NCI-H82 treated with DMSO at 0.1 percent for 48 hours (cell line): ENCODE measurements around the gene TNNI3.
"Not testable (repeated sequence)": the region's sequence is repeated elsewhere in the genome, so short reads cannot be mapped to it uniquely, and the experiment has no call there.

Source experiments
- DNase-seq: peaks from one replicate; lab custom pipeline; 2025; ENCODE audit not compliant: unreplicated experiment; lab: John Stamatoyannopoulos, UW

The TNNI3 gene

DNA sequence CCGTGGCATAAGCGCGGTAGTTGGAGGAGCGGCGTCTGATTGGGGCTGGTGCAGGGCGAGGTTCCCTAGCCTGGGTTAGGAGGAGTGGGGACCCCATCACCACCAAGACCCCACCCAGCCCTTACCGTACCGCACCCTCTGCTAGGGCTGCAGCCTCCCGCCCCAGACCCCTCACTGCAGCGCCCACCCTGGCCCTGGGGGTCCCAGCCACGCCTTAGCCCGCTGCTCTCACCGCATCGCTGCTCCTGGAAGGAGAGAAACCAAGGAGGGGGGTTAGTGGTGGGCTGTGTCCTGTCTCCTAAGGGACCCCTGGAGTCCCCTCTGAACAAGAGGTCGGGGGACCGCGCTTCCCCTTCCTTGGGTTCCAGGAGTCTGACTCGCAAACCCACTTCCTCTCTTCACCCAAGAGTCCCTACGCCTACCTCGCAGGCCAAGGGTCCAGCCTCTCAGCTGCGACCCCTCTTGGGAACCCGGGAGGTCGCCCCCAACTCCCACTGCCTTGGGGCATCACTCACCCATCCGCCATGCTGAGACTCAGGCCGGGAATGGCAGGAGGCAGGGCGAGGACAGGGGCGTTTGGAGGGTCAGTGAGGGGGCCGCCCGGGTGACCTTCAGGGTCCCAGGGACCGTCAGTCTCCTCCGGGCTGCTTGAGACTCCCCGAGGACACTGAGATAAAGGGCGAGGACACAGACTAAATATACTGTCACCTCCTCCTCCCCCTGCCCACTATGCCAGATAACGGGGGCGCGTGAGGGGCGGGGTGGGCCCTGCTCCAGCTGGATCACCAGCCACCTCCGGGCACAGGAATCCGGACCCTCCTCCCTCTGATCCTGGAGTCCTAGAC is at the start of gene TNNI3:
TSS of gene TNNI3 (minus strand) at position 669 of the 845 bp plus-strand sequence. CDS start at position 526, 143 bp downstream.
- DNase-seq, result no peak

DNA sequence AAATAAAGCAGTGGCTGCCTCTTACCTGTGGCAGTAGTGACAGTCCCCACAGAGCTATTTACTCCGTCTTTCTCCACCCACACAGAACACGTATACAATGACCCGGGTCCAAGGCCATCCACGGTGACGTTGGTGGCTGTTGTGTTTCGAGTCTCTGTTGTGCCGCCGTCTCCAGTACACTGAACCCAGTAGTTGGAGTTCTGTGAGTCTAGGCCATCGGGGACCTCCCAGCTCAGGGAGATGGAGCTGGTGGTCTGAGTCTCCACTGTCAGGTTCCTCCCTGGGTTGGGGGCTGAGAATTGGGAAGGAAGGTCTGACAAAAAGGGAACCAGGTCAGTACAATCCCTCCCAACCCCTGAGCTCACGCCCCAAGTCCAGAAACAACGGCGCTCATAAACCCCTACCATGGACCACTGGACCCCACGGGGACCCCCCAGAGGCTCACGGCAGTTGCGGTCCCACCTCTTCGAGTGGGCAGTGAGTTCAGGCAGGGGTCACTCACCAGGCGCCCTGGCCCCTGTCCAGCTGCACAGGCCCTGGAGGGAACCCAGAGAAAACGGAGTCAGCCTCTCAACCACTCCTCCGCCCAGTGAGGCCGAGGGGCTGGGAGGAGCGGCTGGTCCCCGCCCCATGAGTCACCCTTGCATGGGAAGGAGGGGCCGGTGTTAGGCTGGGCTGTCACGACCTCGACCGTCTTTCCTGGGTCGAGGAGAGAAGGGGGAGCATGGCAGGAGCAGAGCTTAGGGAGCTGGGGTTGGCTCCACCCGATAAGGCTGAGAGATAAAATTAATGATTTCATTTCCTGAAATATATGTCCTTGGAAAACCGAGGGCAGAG is 49.4 kb upstream of the TNNI3 start:
- no peak for DNase-seq

DNA sequence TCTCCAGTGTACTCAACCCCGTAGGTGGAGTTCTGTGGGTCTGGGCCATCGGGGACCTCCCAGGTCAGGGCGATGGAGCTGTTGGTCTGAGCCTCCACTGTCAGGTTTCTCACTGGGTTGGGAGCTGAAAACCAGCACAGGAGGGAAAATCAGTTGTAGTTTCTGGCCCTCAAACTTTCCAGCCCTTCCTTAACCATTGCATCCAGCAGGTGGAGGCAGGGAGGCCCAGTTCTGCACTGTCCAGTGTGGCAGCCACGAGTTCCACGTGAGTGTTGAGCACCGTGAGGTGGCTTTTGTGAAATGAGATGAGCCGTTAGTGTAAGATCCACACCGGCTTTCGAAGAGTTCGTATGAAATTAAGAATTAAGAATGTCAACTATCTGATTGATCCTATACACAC is 44.7 kb upstream of the TNNI3 start:
- not testable (repeated sequence) for DNase-seq

DNA sequence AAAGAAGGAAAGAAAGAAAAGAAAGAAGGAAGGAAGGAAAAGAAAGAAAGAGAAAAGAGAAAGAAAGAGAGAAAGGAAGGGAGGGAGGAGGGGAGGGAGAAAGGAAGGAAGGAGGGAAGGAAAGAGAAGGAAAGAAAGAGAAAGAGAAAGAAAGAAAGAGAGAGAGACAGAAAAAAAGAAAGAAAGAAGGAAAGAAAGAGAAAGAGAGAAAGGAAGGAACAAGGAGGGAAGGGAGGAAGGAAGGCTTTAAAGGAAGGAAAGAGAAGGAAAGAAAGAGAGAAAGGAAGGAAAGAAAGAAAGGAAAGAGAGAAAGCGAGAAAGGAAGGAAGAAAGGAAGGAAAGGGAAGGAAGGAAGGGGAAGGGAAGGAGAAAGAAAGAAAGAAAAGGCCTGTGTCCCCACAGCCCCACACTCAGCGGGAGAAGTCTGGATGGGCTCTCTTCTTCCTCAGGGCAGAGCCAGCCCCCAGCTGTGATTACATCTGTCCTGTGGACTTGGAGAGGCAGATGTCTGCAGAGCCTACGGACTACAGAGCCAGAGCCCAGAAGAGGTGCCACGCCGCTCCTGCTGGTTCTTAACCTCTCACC is 42.2 kb upstream of the TNNI3 start:
- DNase-seq, result no peak

DNA sequence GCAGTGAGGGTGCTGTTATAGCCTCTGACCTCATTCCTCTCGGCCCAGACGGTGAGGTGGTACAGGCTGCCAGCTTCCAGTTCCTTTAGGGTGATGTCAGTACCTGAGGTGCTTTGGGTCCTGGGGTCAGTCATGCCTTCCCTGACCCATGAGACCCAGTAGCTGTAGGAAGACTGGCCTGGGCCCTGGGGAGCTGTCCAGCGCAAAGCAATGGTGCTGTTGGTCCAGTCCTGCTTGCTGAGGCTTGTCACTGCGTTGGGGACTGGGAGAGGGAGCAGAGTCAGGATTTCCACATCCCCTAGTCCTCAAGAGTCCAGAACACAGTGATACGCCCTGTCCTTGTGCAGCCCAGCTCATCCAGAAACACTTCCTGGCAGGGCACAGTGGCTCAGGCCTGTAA is 41.1 kb upstream of the TNNI3 start:
- DNase-seq, result no peak

DNA sequence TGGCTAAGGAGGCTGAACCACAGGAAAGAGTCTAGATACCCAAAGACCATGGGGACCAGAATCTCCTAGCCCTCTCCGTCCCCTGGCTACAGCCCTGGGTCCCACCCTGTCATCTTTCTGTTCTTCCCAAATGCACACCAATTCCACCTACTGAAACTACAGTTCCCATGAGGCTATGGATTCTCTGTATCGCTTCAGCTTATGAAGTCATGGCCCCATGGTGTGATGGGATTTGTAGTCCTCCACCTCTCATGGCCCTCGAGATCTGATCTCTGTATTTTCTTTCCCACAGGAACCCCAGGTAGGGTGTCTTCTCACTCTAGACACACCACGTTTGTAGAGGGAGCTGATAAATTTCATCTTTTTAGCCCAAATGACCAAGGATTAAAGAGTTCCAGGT is 40.0 kb upstream of the TNNI3 start:
- DNase-seq, result peak; percentile 19

DNA sequence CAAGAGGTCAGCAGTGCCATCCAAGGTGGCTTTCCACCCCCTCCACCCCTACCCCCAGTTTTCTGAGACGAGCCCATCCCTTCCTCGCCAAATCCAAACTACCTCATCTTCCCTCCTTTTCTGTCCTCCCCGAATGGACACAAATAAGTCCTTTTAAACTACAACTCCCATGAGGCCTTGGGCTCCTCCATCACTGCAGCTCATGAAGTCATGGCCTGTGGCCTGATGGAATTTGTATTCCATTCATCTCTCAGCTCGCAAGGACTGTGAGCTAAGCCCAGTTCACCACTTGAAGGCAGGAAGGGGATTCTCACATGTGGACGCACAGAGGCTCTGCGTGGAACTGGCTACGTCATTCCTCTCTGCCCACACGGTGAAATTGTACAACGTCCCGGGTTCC is 39.3 kb upstream of the TNNI3 start:
- no peak for DNase-seq

DNA sequence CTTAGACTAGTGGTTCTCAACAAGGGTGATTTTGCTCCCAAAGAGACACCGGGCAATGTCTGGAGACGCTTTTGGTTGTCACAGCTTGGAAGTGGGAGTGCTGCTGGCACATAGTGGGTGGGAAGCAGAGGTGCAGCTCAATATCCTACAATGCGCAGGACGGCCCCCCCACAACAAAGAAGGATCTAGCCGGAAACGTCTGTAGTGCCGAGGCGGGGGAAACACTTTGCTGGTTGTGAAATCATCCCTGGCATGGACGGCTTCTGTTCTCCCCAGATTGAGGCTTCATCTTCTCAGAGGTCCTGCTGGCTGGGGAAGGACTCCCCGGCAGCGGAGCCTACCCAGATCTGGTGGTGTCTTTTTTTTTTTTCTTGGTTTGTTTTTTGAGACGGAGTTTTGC is 35.9 kb upstream of the TNNI3 start:
- DNase-seq, result no peak

DNA sequence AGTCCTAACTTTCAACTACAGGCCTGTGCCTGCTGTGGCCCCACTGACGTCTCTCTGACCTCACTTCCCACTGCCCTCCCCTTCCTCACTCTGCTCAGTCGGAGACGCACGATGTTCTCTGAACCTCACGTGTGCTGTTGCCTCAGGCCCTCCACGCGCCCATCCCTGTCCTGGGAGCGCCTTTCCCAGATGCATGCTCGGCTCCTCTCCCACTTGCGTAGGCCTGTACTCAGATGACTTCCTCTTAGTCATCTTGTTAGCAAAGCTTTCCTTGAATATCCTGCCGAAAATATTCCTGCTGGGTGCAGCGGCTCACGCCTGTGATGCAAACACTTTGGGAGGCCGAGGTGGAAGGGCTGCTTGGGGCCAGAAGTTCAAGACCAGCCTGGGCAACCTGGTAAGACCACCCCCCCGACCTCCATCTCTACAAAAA is 31.9 kb upstream of the TNNI3 start:
- DNase-seq, result no peak

DNA sequence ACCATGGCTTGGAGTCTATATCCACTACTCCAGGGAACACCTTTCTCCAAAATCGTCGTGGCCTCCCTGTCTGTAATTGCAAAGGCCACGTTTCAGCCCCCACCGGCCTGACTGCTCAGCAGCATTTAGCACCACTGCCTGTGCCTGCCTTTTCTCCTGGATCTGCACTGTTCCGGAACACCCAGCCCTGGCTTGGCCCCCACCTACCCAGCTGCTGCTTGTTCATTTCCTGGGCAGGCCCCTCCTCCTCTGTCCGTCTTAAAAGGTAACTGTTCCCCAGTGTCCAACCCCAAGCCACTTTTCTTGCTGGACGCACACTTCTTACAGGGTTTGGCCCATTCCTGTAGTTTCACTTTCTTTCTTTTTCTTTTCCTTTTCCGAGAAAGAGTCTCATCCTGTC is 31.1 kb upstream of the TNNI3 start:
- no peak for DNase-seq

DNA sequence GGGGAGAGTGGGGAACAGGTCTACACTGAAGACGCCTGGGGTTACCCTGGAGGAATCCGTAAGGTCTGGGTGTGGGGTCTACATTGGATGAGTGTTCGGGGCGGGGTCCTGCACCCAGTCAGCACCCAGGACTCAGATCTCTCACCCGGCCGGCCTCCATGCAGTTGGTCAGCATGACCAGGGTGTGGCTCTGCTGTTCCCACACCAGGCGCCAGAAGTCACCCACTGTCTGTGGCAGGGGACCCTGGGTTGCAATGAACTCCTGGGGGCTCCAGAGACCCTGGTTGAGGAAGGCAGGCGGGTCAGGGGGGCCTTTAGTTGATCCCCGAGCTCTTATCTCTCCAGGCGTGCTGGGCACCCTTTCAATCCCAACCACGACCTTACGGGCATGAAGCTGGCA is 28.5 kb upstream of the TNNI3 start:
- DNase-seq, result no peak

DNA sequence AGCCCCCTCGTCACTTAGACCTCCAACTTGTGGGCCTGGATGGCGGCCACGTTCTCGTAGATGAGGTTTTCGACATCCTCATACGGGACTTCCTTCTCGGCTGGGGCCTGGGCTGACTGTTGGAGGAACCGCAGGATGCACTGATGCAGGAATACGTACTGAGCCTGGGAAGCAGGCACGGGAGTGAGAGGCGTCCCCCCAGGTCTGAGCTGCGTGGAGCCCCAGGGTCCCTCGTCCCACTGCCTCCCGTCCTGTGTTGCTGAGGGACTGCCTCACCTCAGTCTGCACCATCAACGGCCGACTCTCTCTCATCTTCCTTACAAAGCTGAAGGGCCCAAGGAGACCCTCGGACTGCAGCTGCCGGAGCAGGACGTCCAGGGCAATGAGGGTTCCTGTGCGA is 24.2 kb upstream of the TNNI3 start:
- DNase-seq, result no peak

DNA sequence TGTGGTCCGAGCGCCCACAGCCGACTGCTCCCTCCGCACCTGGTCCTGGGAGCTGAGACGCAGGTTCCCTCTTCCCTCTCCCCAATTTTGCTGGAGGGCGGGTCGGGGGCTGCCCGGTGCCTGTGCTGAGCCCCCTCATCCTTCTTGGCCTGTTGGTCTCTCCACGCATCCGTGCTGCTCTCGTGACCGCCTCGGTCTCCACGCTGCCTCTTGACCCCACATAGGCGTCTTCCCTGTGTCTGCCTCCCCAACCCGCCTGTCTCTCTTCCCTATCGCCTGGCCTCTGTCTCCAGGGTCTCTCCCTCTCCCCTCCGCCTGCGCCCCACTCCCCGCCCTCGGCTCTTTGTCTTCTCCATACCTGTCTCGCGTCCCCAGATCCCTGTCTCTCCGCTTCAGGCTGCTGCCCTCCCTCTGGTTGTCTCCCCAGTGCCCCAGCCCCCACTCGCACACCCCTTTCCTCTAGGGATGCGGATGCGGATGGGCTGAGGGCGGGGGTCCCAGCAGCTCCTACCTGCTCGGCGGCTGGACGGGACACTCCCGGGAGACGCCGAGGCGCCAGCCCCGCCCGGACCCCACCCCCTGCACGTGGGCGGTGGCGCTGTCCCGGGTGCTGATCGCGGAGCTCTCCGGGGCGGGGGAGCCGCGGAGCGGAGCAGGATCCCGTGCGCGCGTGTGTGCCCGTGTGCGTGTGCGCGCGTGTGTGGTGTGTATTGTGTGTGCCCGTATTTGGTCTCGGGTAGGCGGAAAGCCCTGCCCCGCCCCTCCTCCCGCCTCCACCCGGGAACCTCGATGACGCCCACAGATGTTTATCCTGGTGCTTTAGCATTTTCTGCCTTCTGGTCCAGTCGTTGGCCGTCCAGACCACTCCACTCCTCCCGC is 22.3 kb upstream of the TNNI3 start, which contains the start of gene SYT5:
TSS of gene SYT5 (minus strand) at position 684 of the 879 bp plus-strand sequence. CDS start 1,248 bp downstream, outside the sequence.
- no peak for DNase-seq

DNA sequence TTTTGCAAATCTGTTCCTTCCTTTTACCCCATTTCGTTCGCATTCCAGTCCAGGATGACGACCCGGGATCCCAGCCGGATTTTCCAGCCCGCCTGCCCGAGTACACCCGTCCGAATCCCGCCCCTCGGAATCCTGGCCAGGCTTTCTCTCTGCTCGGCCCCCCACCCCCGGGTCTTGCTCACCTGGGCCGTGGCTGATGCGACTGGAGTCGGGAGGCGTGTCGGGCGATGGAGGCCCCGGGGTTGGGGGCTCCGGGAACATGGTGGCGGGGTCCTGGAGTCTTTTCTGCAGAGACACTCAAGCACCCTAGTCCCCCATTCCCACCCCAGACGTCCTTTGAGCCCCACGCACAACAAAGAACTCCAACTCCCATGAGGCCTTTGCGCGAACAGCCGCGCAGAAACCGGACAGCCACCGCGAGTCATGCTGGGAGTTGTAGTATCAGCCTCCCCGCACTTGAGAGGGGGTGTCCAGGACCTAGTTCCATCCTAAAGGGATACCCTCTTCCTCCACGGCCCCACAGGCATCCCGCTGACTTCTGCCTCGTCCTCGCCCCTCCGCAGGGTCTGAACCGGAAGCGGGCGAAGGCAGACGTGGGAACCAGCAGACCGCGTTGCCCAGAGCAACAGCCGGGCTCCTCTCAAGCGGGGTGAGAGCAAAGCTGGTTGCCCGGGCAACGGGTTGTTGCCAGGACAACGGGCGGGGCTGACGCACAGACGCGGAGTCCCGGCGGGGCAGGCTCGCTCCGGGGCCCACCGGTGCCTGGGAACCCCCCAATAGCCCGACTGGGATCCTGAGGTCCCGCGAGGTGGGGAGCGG is 21.5 kb upstream of the TNNI3 start:
- peak; percentile 57 for DNase-seq

DNA sequence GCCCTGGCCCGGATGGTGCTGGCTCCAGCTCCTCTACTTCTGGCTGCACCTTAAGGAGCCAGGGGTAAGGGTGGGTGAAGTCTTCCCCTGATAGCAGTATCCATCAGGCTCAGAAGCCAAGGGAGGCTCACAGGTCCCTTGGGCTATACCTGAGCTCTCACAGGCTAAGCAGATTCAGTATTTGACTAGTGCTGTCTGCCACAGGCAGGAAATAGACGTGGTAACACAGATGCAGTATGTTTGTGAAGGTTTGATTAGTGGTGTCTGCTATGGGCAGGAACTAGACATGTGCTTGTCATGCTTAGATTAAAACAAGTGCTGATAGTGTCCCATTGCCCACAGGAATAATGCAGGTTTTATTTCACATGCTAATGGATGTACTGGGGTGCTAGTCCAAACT is 18.5 kb upstream of the TNNI3 start:
- no peak for DNase-seq

DNA sequence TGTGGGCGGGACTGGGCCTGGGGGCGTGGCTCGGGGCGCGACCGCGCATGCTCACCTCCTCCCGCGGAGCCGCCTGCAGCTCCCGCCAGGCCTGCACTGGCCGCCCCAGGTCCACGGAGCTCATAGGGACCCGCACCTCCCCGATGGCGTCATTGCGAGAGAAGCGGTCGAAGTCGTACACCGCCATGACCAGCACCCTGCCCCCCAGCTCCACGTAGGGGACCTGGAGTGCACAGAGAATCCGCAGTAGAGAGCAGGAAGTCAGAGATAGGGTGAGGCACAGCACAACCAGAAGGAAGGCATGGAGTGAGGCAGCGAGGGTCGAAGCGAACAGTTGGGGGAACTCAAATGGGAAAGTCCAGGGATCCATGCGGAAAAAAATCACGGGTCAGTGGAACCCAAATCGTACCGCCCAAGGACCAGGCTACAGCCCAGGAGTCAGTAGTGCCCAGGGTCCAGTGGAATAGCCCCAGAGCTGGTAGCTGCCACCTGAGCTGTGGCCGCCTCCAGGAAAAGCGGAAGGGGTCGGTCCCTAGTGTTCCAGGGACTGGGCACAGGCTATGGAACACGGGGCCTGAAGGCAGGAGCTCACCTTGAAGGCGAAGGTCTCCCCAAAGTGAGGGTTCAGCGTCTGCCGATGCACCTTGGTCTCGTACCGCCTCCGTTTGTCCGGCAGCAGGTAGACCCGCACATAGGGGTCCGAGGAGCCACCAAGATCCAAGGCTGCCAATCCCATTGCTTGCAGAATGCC is 17.8 kb upstream of the TNNI3 start:
- no peak for DNase-seq

DNA sequence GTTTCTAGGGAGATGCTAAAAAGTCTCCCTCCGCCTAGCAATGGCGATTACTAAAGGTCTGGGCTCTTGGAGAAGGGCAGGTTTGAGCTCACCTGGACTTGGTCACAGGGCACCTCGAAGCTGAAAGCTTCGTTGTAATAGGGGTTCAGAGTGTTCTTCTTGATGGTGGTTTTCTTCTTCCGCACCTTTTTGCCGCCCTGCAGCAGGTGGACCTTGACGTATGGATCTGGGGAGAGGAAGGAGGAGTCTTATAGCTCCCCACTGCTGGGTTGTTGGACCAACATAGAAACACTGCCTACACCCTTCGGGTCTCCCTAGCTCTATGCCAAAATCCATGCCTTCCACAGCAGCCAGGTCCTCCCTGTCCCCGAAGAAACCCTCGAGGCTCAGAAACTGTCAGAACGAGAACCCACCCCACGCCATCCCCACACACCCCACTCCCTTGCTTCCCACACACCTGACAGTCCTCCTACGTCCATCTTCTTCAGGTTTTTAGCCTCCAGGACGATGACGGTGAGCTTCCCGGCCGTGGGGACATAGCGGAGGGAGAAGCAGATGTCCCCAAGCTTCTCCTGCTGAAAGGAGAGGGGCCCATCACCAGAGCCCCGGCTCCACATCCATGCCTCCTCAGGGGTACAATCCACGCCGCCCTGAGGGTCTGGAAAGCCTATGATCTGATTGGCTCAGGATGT is 17.0 kb upstream of the TNNI3 start:
- no peak for DNase-seq

DNA sequence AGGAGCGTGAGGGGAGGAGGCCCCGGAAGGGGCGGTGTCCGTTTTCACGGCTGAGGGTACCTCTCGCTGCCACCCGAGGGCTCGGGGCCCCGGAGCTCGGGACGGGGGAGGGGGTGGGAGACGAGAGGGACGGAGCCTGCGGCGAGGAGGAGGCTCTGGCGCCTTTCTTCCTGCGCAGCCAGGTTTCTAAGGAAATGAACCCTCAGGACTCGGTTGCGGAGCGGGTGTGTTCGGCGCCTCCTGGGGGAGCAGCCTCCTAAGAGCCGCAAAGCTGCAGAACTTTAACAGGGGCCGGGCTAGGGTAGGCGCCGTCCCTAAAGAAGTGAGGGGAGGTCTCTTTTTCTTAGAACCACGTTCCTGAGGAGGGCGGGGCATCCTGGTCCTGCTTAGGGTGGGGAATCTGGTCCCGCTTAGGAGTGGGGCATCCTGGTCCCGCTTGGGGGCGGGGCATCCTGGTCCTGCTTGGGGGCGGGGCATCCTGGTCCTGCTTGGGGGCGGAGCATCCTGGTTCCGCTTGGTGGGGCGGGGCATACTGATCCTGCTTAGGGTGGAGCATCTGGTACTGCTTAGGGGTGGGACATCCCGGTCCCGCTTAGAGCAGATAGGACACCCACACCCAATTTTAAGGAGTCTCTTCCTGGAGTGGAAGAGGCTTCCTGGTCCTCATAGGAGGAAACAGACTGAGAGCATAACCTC is 16.3 kb upstream of the TNNI3 start:
- DNase-seq, result peak; percentile 57
